ENCODE data around the gene TTL.
"Not testable (repeated sequence)": the region's sequence is repeated elsewhere in the genome, so short reads cannot be mapped to it uniquely, and the experiment has no call there.

The TTL gene

GRCh38 chr2:112474844-112475486 lies 7.0 kb upstream of the TTL start:
- in situ Hi-C loops (cut with MboI; ENCODE audit: low sequenced_read_pairs): no loop called here

GRCh38 chr2:112476434-112476833 lies 5.5 kb upstream of the TTL start:
- in situ Hi-C loops (cut with MboI; ENCODE audit: low sequenced_read_pairs): no loop called here

GRCh38 chr2:112480530-112481049 lies 1.4 kb upstream of the TTL start:
- in situ Hi-C loops (cut with MboI; ENCODE audit: low sequenced_read_pairs): no loop called here

- in situ Hi-C loops (cut with MboI; ENCODE audit: low sequenced_read_pairs): no loop called here
Observed at GRCh38 chr2:112481050-112481527, 867 bp upstream of the TTL start.

GRCh38 chr2:112482309-112483041 lies 519 bp downstream of the TTL start:
- in situ Hi-C loops (cut with MboI; ENCODE audit: low sequenced_read_pairs): no loop called here

- in situ Hi-C loops (cut with MboI; ENCODE audit: low sequenced_read_pairs): no loop called here
Observed at GRCh38 chr2:112483042-112483473, 1.1 kb downstream of the TTL start.

- in situ Hi-C loops (cut with MboI; ENCODE audit: low sequenced_read_pairs): no loop called here
Observed at GRCh38 chr2:112483831-112484230, 1.9 kb downstream of the TTL start.

- in situ Hi-C loops (cut with MboI; ENCODE audit: low sequenced_read_pairs): no loop called here
Observed at GRCh38 chr2:112485849-112486248, 3.9 kb downstream of the TTL start.

GRCh38 chr2:112486895-112487294 lies 4.9 kb downstream of the TTL start:
- in situ Hi-C loops (cut with MboI; ENCODE audit: low sequenced_read_pairs): no loop called here

GRCh38 chr2:112487444-112487961 lies 5.5 kb downstream of the TTL start:
- in situ Hi-C loops (cut with MboI; ENCODE audit: low sequenced_read_pairs): no loop called here

GRCh38 chr2:112488201-112488600 lies 6.2 kb downstream of the TTL start:
- in situ Hi-C loops (cut with MboI; ENCODE audit: low sequenced_read_pairs): no loop called here

GRCh38 chr2:112491946-112492345 lies 10.0 kb downstream of the TTL start:
- in situ Hi-C loops (cut with MboI; ENCODE audit: low sequenced_read_pairs): no loop called here

GRCh38 chr2:112493048-112493447 lies 11.1 kb downstream of the TTL start:
- in situ Hi-C loops (cut with MboI; ENCODE audit: low sequenced_read_pairs): no loop called here

GRCh38 chr2:112493858-112494648 lies 12.1 kb downstream of the TTL start:
- in situ Hi-C loops (cut with MboI; ENCODE audit: low sequenced_read_pairs): no loop called here

- in situ Hi-C loops (cut with MboI; ENCODE audit: low sequenced_read_pairs): no loop called here
Observed at GRCh38 chr2:112494828-112495227, 12.9 kb downstream of the TTL start.

GRCh38 chr2:112495878-112496277 lies 13.9 kb downstream of the TTL start:
- in situ Hi-C loops (cut with MboI; ENCODE audit: low sequenced_read_pairs): not testable (repeated sequence)

GRCh38 chr2:112500850-112501484 lies 19.0 kb downstream of the TTL start:
- in situ Hi-C loops (cut with MboI; ENCODE audit: low sequenced_read_pairs): not testable (repeated sequence)

- in situ Hi-C loops (cut with MboI; ENCODE audit: low sequenced_read_pairs): not testable (repeated sequence)
Observed at GRCh38 chr2:112509239-112509998, 27.5 kb downstream of the TTL start.

GRCh38 chr2:112516801-112517200 lies 34.8 kb downstream of the TTL start:
- in situ Hi-C loops (cut with MboI; ENCODE audit: low sequenced_read_pairs): no loop called here

- in situ Hi-C loops (cut with MboI; ENCODE audit: low sequenced_read_pairs): no loop called here
Observed at GRCh38 chr2:112518807-112519206, 36.9 kb downstream of the TTL start.
